ENCODE measurements around the gene LAIR1.

GRCh38 chr19:54369082-54369687 lies 4.5 kb upstream of the LAIR1 start:
- TF ChIP-seq ZNF19 (tag by site-specific recombination; IDR thresholded peaks at IDR 0.05; ENCODE audit: low read depth) = no peak
- TF ChIP-seq ZNF140 (tag by site-specific recombination; IDR thresholded peaks at IDR 0.05) = no peak
- no peak for TF ChIP-seq ZNF202 (tag by site-specific recombination; IDR thresholded peaks at IDR 0.05; ENCODE audit: borderline replicate concordance)
- TF ChIP-seq ZNF2 (tag by site-specific recombination; IDR thresholded peaks at IDR 0.05) = no peak
- no peak for TF ChIP-seq CTCF (tag by site-specific recombination; IDR thresholded peaks at IDR 0.05)
- no peak for TF ChIP-seq ZNF580 (tag by site-specific recombination; IDR thresholded peaks at IDR 0.05)
- TF ChIP-seq ZNF513 (tag by site-specific recombination; IDR thresholded peaks at IDR 0.05) = no peak
- no peak for TF ChIP-seq TSHZ1 (tag by site-specific recombination; IDR thresholded peaks at IDR 0.05; ENCODE audit: borderline replicate concordance)
